ENCODE measurements around the gene ZBTB7B.

ZBTB7B gene

GRCh38 chr1:155001675-155002463, 733 bp upstream of the ZBTB7B start:
- peak; percentile 82 to 100 (median 99) for DNase-seq

GRCh38 chr1:155003227-155003765, 694 bp downstream of the ZBTB7B start:
- peak in 20 of 56 donors; percentile 23 to 67 (median 50) for DNase-seq

GRCh38 chr1:155003766-155004351, 1.3 kb downstream of the ZBTB7B start:
- DNase-seq, result peak in 37 of 56 donors; percentile 19 to 81 (median 60)

GRCh38 chr1:155004352-155005075, 1.9 kb downstream of the ZBTB7B start:
- DNase-seq, result peak in 13 of 56 donors; percentile 33 to 70 (median 45)

- peak in 51 of 56 donors; percentile 29 to 85 (median 66) for DNase-seq
These were observed 2.7 kb downstream of the ZBTB7B start for GRCh38 chr1:155005076-155006011.

- DNase-seq, result peak in 16 of 56 donors; percentile 9 to 56 (median 30)
These were observed 4.0 kb downstream of the ZBTB7B start for GRCh38 chr1:155006601-155007101.

- peak in 40 of 56 donors; percentile 12 to 79 (median 48) for DNase-seq
These were observed 4.7 kb downstream of the ZBTB7B start for GRCh38 chr1:155007251-155007828.

GRCh38 chr1:155008015-155008941, 5.7 kb downstream of the ZBTB7B start:
- DNase-seq, result peak in 4 of 56 donors; percentile 12 to 62 (median 39)

GRCh38 chr1:155009221-155009711, 6.7 kb downstream of the ZBTB7B start:
- DNase-seq, result no peak

- DNase-seq, result no peak
These were observed 7.1 kb downstream of the ZBTB7B start for GRCh38 chr1:155009742-155010141.

- peak in 1 of 56 donors; percentile 8 for DNase-seq
These were observed 7.8 kb downstream of the ZBTB7B start for GRCh38 chr1:155010211-155010918.

GRCh38 chr1:155011004-155011416, 8.4 kb downstream of the ZBTB7B start:
- no peak for DNase-seq

- DNase-seq, result no peak
These were observed 8.9 kb downstream of the ZBTB7B start for GRCh38 chr1:155011437-155012025.

GRCh38 chr1:155012026-155012546, 9.5 kb downstream of the ZBTB7B start:
- peak in 54 of 56 donors; percentile 24 to 92 (median 82) for DNase-seq

GRCh38 chr1:155012776-155013602, 10.4 kb downstream of the ZBTB7B start:
- DNase-seq, result no peak

- DNase-seq, result no peak
These were observed 11.0 kb downstream of the ZBTB7B start for GRCh38 chr1:155013632-155014031.

Data from amygdala (tissue), 56 donors.